ENCODE measurements around the gene KRT3.

DNA sequence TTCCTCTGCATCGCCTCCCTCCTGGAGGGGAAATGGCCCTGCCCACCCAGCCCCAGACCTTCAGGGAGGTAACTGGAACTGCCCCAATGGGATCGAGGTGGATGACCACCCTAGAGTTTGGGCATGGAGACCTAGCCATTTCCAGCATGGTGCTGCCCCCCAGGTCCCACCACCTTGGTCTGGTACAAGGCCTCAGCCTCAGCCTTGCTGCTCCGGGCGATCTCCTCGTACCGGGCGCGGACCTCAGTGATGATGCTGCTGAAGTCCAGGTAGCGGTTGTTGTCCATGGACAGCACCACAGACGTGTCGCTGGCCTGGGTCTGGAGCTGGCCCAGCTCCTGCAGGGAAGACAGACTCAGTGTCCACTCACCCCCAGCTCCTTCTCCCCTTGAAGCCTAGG lies 48.5 kb upstream of the KRT3 start:
- no peak for TF ChIP-seq CTCF (IDR thresholded peaks at IDR 0.05)
- TF ChIP-seq POLR2A (IDR thresholded peaks at IDR 0.05): no peak
